HFF-Myc (cell line): ENCODE results near the gene NUP160.
"Not testable (repeated sequence)": the region's sequence is repeated elsewhere in the genome, so short reads cannot be mapped to it uniquely, and the experiment has no call there.

Source experiments
- DNase-seq: peaks from one replicate; pipeline ENCODE4 v3.0.0-alpha.2; 2011; ENCODE audit warnings: low read depth; ENCODE audit errors: extremely low read depth
- H3K4me3 ChIP-seq: replicated peaks from 2 replicates; pipeline ENCODE4 v1.5.1; 2011; ENCODE audit warnings: low read depth, mild to moderate bottlenecking, control low read depth, low read length
- CTCF ChIP-seq: IDR thresholded peaks from 2 replicates; pipeline ENCODE4 v1.5.1; 2012; ENCODE audit warnings: mild to moderate bottlenecking, low read depth, low read length, control low read depth; ENCODE audit errors: missing control alignments

Gene NUP160

GRCh38 chr11:47768101-47768612 lies 80.0 kb downstream of the NUP160 start:
- DNase-seq, result peak; percentile 60
- no peak for TF ChIP-seq CTCF
- H3K4me3 ChIP-seq, result peak overlapping the region; percentile 79

- no peak for TF ChIP-seq CTCF
- DNase-seq, result no peak
- peak overlapping the region; percentile 79 for H3K4me3 ChIP-seq
These were observed 81.5 kb downstream of the NUP160 start for GRCh38 chr11:47766509-47767227.

GRCh38 chr11:47765086-47765485 lies 83.1 kb downstream of the NUP160 start:
- DNase-seq, result no peak
- TF ChIP-seq CTCF, result no peak
- peak overlapping the region; percentile 79 for H3K4me3 ChIP-seq

GRCh38 chr11:47759291-47759690 lies 88.9 kb downstream of the NUP160 start:
- not testable (repeated sequence) for DNase-seq, H3K4me3 ChIP-seq

- no peak for TF ChIP-seq CTCF
- no peak for DNase-seq
- H3K4me3 ChIP-seq, result no peak overlapping the region
These were observed 91.9 kb downstream of the NUP160 start for GRCh38 chr11:47756208-47756607.

GRCh38 chr11:47750725-47751124 lies 97.4 kb downstream of the NUP160 start:
- TF ChIP-seq CTCF, result no peak
- H3K4me3 ChIP-seq, result no peak overlapping the region
- DNase-seq, result no peak

- not testable (repeated sequence) for DNase-seq, H3K4me3 ChIP-seq
These were observed 105.7 kb downstream of the NUP160 start for GRCh38 chr11:47742494-47742893.

GRCh38 chr11:47737817-47738216 lies 110.3 kb downstream of the NUP160 start:
- not testable (repeated sequence) for DNase-seq, H3K4me3 ChIP-seq
